H1 (cell line): Measurements from ENCODE around the gene DNAJC19. TPM values are rescaled to one million over a fixed set of nuclear protein-coding genes. Genes with fewer than 3 reads are reported as not detected.

Experiments used
- CTCF ChIA-PET: fragments of 300-600 bp; sonication (Branson Sonifier 250); formaldehyde crosslinking; loops from one replicate; lab custom pipeline; 2021; ENCODE audit not compliant: partially characterized antibody; lab: Charles Lee
- POLR2A ChIA-PET: fragments of 300-600 bp; sonication (Branson Sonifier 250); formaldehyde crosslinking; loops from one replicate; lab custom pipeline; 2021; ENCODE audit warnings: inconsistent platforms; ENCODE audit not compliant: partially characterized antibody; lab: Charles Lee
- DNase-seq, 2 experiments: peaks; one replicate each; pipeline versions ENCODE4 v3.0.0 to v3.0.0-alpha.2; 2010 to 2022; ENCODE audit warnings: low spot score in 2 of 2, low read depth in 1 of 2, mixed read lengths in 1 of 2
- FAIRE-seq: peaks from 2 replicates; lab custom pipeline; 2011; peaks lifted over from hg19 to GRCh38; lab: Jason Lieb, UNC
- H2AFZ ChIP-seq: 2 replicates; pipeline ENCODE4 v1.8.1; 2012; ENCODE audit warnings: low read length, inconsistent platforms
- H2AK5ac ChIP-seq: 2 replicates; pipeline ENCODE4 v1.6.1; 2013; ENCODE audit warnings: low read depth, low read length
- H2BK120ac ChIP-seq: replicated peaks from 2 replicates; pipeline ENCODE3; 2013; ENCODE audit warnings: low read depth, low read length, inconsistent platforms
- H2BK12ac ChIP-seq: 2 replicates; pipeline ENCODE4 v1.6.1; 2013; ENCODE audit warnings: low read depth, low read length
- H2BK15ac ChIP-seq: 2 replicates; pipeline ENCODE4 v1.6.1; 2013; ENCODE audit warnings: low read length
- H2BK20ac ChIP-seq: 2 replicates; pipeline ENCODE4 v1.6.1; 2013; ENCODE audit warnings: low read length
- H2BK5ac ChIP-seq: 2 replicates; pipeline ENCODE4 v1.6.1; 2013; ENCODE audit warnings: low read depth, low read length
- H3K14ac ChIP-seq: 2 replicates; pipeline ENCODE4 v1.6.1; 2013; ENCODE audit warnings: inconsistent platforms; ENCODE audit not compliant: insufficient read length
- H3K18ac ChIP-seq: 2 replicates; pipeline ENCODE4 v1.6.1; 2013; ENCODE audit warnings: low read length; ENCODE audit errors: extremely low read depth
- H3K23ac ChIP-seq: 2 replicates; pipeline ENCODE4 v1.6.1; 2013; ENCODE audit warnings: inconsistent platforms; ENCODE audit not compliant: insufficient read length
- H3K23me2 ChIP-seq: 2 replicates; pipeline ENCODE4 v1.6.1; 2013; ENCODE audit warnings: low read depth, low read length
- H3K27ac ChIP-seq: 2 replicates; pipeline ENCODE4 v1.6.1; 2011; ENCODE audit warnings: low read depth, low read length, inconsistent platforms
- H3K27me3 ChIP-seq, 4 experiments: replicated peaks in 1 of 4; 1 replicate in 1 of 4; 2 replicates in 3 of 4; pipeline versions ENCODE4 v1.6.1 to v1.8.1; 2011 to 2013; ENCODE audit warnings: low read length in 3 of 4, mild to moderate bottlenecking in 3 of 4, inconsistent platforms in 2 of 4, mixed read lengths in 2 of 4, moderate library complexity in 1 of 4; ENCODE audit not compliant: control insufficient read depth in 3 of 4, insufficient read depth in 3 of 4; ENCODE audit errors: extremely low read depth in 1 of 4
- H3K36me3 ChIP-seq, 4 experiments: 2 replicates each; pipeline versions ENCODE4 v1.6.1 to v1.8.1; 2011 to 2013; ENCODE audit warnings: mild to moderate bottlenecking in 4 of 4, low read length in 3 of 4, moderate library complexity in 2 of 4, control low read depth in 1 of 4, inconsistent platforms in 1 of 4; ENCODE audit not compliant: insufficient read depth in 4 of 4, control insufficient read depth in 2 of 4
- H3K4ac ChIP-seq: replicated peaks from 2 replicates; pipeline ENCODE3; 2013; ENCODE audit warnings: low read length, low read depth, mixed read lengths, inconsistent platforms; ENCODE audit not compliant: insufficient read length
- H3K4me1 ChIP-seq, 4 experiments: replicated peaks in 1 of 4; 1 replicate in 1 of 4; 2 replicates in 3 of 4; pipeline versions ENCODE4 v1.6.1 to v1.8.1; 2011 to 2013; ENCODE audit warnings: low read length in 3 of 4, inconsistent platforms in 2 of 4, mixed read lengths in 1 of 4; ENCODE audit not compliant: insufficient read depth in 4 of 4, control insufficient read depth in 3 of 4
- H3K4me2 ChIP-seq, 2 experiments: 2 replicates each; pipeline versions ENCODE4 v1.6.1 to v1.8.1; 2011 to 2013; ENCODE audit warnings: low read depth in 2 of 2, low read length in 2 of 2, control low read depth in 1 of 2, inconsistent platforms in 1 of 2, mild to moderate bottlenecking in 1 of 2; ENCODE audit not compliant: insufficient read depth in 1 of 2
- H3K4me3 ChIP-seq, 4 experiments: fragments of 200-600, 300-600 bp in 1 of 4; sonication (generic), shearing (Covaris generic), sonication (Bioruptor Twin) in 1 of 4; 2 replicates each; pipeline versions ENCODE4 v1.5.1 to v1.8.1; 2011 to 2016; ENCODE audit warnings: low read length in 4 of 4, low read depth in 3 of 4, control low read depth in 2 of 4, inconsistent platforms in 2 of 4, mild to moderate bottlenecking in 2 of 4, mixed read lengths in 1 of 4, moderate library complexity in 1 of 4; ENCODE audit not compliant: insufficient read depth in 2 of 4; ENCODE audit errors: extremely low read depth in 1 of 4
- H3K56ac ChIP-seq: replicated peaks from 2 replicates; pipeline ENCODE3; 2013; ENCODE audit warnings: low read depth, mild to moderate bottlenecking, mixed read lengths, low read length, inconsistent platforms; ENCODE audit not compliant: insufficient read length
- H3K79me1 ChIP-seq: 2 replicates; pipeline ENCODE4 v1.6.1; 2013; ENCODE audit warnings: low read depth, low read length, control low read depth
- H3K79me2 ChIP-seq, 2 experiments: 2 replicates each; pipeline versions ENCODE4 v1.6.1 to v1.8.1; 2012 to 2013; ENCODE audit warnings: low read length in 2 of 2, mild to moderate bottlenecking in 2 of 2, inconsistent platforms in 1 of 2; ENCODE audit not compliant: insufficient read depth in 2 of 2, control insufficient read depth in 1 of 2
- H3K9ac ChIP-seq, 4 experiments: replicated peaks in 1 of 4; 1 replicate in 1 of 4; 2 replicates in 3 of 4; pipeline versions ENCODE4 v1.6.1 to v1.8.1; 2011 to 2013; ENCODE audit warnings: low read depth in 3 of 4, low read length in 3 of 4, control low read depth in 2 of 4, mild to moderate bottlenecking in 2 of 4, moderate library complexity in 2 of 4, inconsistent platforms in 1 of 4; ENCODE audit errors: extremely low read depth in 1 of 4
- H3K9me3 ChIP-seq, 2 experiments: 2 replicates each; pipeline versions ENCODE4 v1.6.1 to v1.8.1; 2012 to 2013; ENCODE audit warnings: mild to moderate bottlenecking in 2 of 2, moderate library complexity in 2 of 2, control low read depth in 1 of 2, inconsistent platforms in 1 of 2, low read depth in 1 of 2, low read length in 1 of 2, mixed read lengths in 1 of 2; ENCODE audit not compliant: insufficient read depth in 2 of 2
- H4K20me1 ChIP-seq, 2 experiments: replicated peaks in 1 of 2; 2 replicates each; pipeline versions ENCODE3 to v1.8.1; 2011 to 2013; ENCODE audit warnings: inconsistent platforms in 2 of 2, low read length in 2 of 2, mild to moderate bottlenecking in 1 of 2; ENCODE audit not compliant: insufficient read depth in 2 of 2, control insufficient read depth in 1 of 2
- H4K5ac ChIP-seq: 2 replicates; pipeline ENCODE4 v1.6.1; 2013; ENCODE audit warnings: low read length, low read depth, mixed read lengths, inconsistent platforms; ENCODE audit not compliant: insufficient read length
- H4K8ac ChIP-seq: 2 replicates; pipeline ENCODE4 v1.8.0; 2013; ENCODE audit warnings: mild to moderate bottlenecking, moderate library complexity, low read length, inconsistent platforms; ENCODE audit not compliant: insufficient read depth; ENCODE audit errors: extremely low read depth
- H4K91ac ChIP-seq: replicated peaks from 2 replicates; pipeline ENCODE3; 2013; ENCODE audit warnings: low read length, mixed read lengths, inconsistent platforms; ENCODE audit not compliant: insufficient read length
- RFX5 ChIP-seq: IDR thresholded peaks from 2 replicates; pipeline ENCODE4 v1.6.1; 2011; ENCODE audit warnings: low read depth, low read length, improper control_type of control experiment, borderline replicate concordance
- SUZ12 ChIP-seq: fragments of 200-600 bp; sonication (generic); IDR thresholded peaks from 2 replicates; pipeline ENCODE4 v1.6.1; 2012; ENCODE audit warnings: mild to moderate bottlenecking, inconsistent platforms, low read length, moderate library complexity, mixed read lengths
- TAF7 ChIP-seq: optimal IDR thresholded peaks from 2 replicates; pipeline ENCODE3; 2011; ENCODE audit warnings: low read depth, mild to moderate bottlenecking, inconsistent platforms, low read length, moderate library complexity, borderline replicate concordance
- YY1 ChIP-seq: IDR thresholded peaks from 2 replicates; pipeline ENCODE4 v1.6.1; 2011; ENCODE audit warnings: low read depth, mild to moderate bottlenecking, low read length
- WGBS, 2 experiments: shearing (Covaris generic) in 1 of 2; methylation state at CpG; one replicate each; pipeline versions ENCODE4 v1.1.6 to v1.1.7; 2013 to 2015; ENCODE audit warnings: low lambda C conversion rate in 2 of 2, mixed read lengths in 2 of 2, inconsistent platforms in 1 of 2, low coverage in 1 of 2, missing lambda C conversion rate in 1 of 2; ENCODE audit not compliant: insufficient replicate concordance in 2 of 2, insufficient coverage in 1 of 2, insufficient read length in 1 of 2; ENCODE audit errors: extremely low coverage in 1 of 2, missing lambda C conversion rate in 1 of 2; 5-methylcytosine and 5-hydroxymethylcytosine counted together
- polyA plus RNA-seq, 7 experiments: library from polyadenylated mRNA; depleted of rRNA in 3 of 7; stranded (reverse) in 5 of 7; unstranded in 2 of 7; fragments of >200 nt in 5 of 7; fragments of 200-250 nt in 2 of 7; gene quantifications; 1 replicate in 5 of 7; 2 replicates in 1 of 7; 4 replicates in 1 of 7; pipeline versions ENCODE4 v1.2.1 to v1.2.3, GENCODE V29; 2011 to 2013; ENCODE audit warnings: missing spikeins in 2 of 7, mixed read lengths in 2 of 7
- total RNA-seq: library from RNA; stranded (reverse); fragmentation: NEBNext Ultra II Directional; extraction: Animal tissue kit (Norgen Biotek cat#: 25700); gene quantifications from 2 replicates; pipeline ENCODE4 v1.2.1, GENCODE V29; 2021

DNAJC19 gene
- total and polyA plus RNA-seq, 2 of the 8 experiments (the other 6 are each of a cell fraction or from before 2014, with no cell fraction given): 62.4 to 90.9 TPM

DNA sequence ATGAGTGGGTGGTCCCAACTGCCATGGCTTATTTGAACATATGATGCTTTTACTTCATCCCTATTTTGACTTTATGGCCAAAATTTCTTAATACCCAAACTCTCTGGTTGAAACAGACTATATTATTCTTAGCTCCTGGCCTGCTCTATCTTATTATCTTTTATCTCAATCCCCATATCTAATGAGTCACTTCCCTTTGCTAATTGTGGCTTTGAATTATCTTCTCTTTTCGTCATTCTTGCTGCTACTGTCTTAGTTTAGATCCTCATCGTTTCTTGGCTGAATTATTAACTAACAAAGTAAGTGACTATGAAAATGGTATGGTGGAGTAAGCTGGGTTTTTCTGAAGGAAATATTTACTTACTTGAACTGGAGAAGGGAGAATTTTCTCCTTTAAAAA, 28.2 kb upstream of the DNAJC19 start:
- WGBS, 2 experiments: 93% methylated on average over 2 of the region's 2 CpGs; no CpG with 5 or more reads in 1 of the 2 experiments
- Histone ChIP-seq H3K4me2 (no peak overlapping the region), H2BK15ac (no peak overlapping the region), H3K4me1 (no peaks in the 10 kb centered on the region), H3K79me1 (no peaks in the 10 kb centered on the region), H2BK12ac (no peak overlapping the region), H3K56ac (no peak overlapping the region), H2AFZ (no peak overlapping the region), H4K8ac (no peak overlapping the region), H2BK20ac (no peak overlapping the region), H3K27ac (no peak overlapping the region), H3K79me2 (no peaks in the 10 kb centered on the region), H3K27me3 (no peaks in the 10 kb centered on the region), H3K4ac (no peak overlapping the region), H2BK120ac (no peak overlapping the region), H3K14ac (no peak overlapping the region), H3K23ac (no peak overlapping the region), H3K36me3 (no peaks in the 10 kb centered on the region), H3K4me3 (no peak overlapping the region), H3K9ac (no peak overlapping the region), H2AK5ac (no peak overlapping the region), H3K23me2 (no peaks in the 10 kb centered on the region), H4K91ac (no peak overlapping the region), H3K9me3 (0 out of 4 replicates have a peak, but pooled peaks cover 0 to under 1% of the 10 kb centered on the region in 2 experiments), H4K20me1 (no peaks in the 10 kb centered on the region), H4K5ac (no peak overlapping the region), H3K18ac (no peak overlapping the region), H2BK5ac (no peak overlapping the region)
- no peak for DNase-seq
- no peak for FAIRE-seq
- ChIA-PET CTCF (no interaction called here), POLR2A (no interaction called here)
- no peak for TF ChIP-seq SUZ12
- TF ChIP-seq RFX5: no peak
- no peak for TF ChIP-seq TAF7
- TF ChIP-seq YY1: no peak
